ENCODE measurements around the gene HNRNPA1L2.
"Not testable (repeated sequence)": the region's sequence is repeated elsewhere in the genome, so short reads cannot be mapped to it uniquely, and the experiment has no call there.

Gene HNRNPA1L2

DNA sequence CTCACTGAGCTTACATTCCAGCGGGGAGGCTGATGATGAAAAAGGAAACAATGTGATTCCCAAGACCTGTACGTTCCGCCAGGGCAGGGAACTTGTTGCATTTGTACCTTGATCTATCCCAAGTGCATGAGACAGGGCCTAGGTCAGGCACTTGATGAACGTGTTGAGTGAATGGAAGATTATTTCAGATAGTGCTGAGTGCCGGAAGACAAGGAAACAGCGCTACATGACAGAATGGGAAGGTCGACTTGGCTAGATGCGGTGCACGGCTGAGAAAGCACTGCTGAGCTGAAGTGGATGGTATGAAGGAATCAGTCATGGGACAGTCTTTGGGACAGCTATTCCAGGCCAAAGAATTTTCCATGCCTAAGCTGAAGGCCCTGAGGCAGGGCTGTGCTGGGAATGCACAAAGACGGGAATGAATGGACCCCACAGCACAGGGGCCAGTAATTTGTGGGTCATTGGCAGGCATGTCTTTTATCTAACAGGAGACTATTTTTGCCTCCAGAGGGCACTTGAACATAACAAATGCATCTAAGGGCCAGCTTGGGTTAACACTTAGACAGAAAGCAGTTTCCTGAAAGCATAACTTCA, 33.1 kb upstream of the HNRNPA1L2 start:
- TF ChIP-seq, protein P1, sequence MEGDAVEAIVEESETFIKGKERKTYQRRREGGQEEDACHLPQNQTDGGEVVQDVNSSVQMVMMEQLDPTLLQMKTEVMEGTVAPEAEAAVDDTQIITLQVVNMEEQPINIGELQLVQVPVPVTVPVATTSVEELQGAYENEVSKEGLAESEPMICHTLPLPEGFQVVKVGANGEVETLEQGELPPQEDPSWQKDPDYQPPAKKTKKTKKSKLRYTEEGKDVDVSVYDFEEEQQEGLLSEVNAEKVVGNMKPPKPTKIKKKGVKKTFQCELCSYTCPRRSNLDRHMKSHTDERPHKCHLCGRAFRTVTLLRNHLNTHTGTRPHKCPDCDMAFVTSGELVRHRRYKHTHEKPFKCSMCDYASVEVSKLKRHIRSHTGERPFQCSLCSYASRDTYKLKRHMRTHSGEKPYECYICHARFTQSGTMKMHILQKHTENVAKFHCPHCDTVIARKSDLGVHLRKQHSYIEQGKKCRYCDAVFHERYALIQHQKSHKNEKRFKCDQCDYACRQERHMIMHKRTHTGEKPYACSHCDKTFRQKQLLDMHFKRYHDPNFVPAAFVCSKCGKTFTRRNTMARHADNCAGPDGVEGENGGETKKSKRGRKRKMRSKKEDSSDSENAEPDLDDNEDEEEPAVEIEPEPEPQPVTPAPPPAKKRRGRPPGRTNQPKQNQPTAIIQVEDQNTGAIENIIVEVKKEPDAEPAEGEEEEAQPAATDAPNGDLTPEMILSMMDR (IDR thresholded peaks at IDR 0.05; ENCODE audit: extremely low read depth, missing control alignments): peak; percentile 12
- peak; percentile 45 for DNase-seq (ENCODE audit: low spot score)

DNA sequence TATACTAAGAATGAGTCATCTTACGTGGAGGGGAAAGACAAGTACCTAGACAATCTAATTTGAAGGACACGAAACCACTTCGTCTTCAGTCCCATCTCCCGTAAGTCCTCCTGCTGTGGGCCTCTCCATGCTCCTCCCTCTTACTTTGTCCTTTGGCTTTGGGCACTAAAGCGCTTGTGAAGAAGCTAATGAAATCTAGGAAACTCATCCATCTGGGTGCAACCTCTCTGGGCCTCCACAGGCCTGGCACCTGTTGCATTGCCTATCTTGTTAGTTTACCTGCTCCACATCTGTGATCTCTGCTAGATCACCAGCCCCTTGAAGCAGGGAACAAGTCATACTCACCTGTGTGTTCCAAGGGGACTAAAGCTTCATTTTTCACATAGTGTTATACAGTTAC, 32.1 kb upstream of the HNRNPA1L2 start:
- DNase-seq (ENCODE audit: low spot score): not testable (repeated sequence)

- TF ChIP-seq, protein P1 (IDR thresholded peaks at IDR 0.05; ENCODE audit: extremely low read depth, missing control alignments): no peak
- DNase-seq (ENCODE audit: low spot score): no peak
Observed at GRCh38 chr13:52615134-52615801, 27.0 kb upstream of the HNRNPA1L2 start.

DNA sequence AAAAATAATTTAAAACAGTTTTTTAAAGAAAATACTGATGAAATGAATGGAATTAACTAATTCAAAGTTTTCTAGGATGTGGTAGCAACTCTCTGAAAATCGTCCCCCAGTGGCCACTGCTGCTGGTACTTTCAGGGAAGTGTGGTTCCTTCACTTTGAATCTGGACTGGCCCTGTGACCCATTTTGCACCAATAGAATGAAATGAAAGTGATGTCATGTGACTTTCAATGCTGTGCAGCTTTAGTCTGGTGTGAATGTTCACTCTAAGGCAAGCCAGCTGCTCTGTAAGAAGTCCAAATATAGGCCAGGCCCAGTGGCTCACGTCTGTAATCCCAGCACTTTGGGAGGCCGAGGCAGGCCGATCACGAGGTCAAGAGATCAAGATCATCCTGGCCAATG, 26.4 kb upstream of the HNRNPA1L2 start:
- peak; percentile 29 for DNase-seq (ENCODE audit: low spot score)
- TF ChIP-seq, protein P1 (IDR thresholded peaks at IDR 0.05; ENCODE audit: extremely low read depth, missing control alignments): no peak

GRCh38 chr13:52617070-52618060, 24.9 kb upstream of the HNRNPA1L2 start:
- TF ChIP-seq, protein P1 (IDR thresholded peaks at IDR 0.05; ENCODE audit: extremely low read depth, missing control alignments): no peak
- DNase-seq (ENCODE audit: low spot score): peak; percentile 81

DNA sequence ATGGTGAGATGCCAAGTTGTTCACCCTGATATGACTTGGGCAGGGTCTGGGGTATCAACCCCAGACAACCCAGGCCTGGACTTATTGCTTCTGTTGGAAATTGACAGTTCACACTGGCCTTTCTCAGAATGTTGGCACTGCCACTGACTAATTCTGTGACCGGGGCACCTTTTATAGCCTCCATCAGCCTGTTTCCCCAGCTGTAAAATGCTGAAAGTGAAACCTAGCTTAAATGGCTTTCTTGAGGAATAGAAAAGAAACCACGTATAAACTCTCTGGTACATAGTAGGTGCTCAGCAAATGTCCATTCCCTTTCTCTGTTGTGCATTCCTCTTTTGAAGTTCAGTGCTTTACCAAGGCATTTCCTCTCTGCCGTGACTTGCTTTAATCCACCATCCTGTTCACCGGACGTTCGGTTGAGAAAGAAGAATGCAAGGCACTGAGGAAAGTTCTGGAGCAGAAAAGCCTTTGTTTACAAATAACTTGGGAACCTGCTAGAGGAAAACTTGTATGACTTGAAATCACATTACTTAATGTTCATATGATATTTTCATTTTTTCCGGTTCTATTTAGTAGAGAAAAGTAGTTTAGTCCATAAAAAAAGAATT, 11.0 kb upstream of the HNRNPA1L2 start:
- DNase-seq (ENCODE audit: low spot score): not testable (repeated sequence)

GRCh38 chr13:52638666-52639328, 3.4 kb upstream of the HNRNPA1L2 start:
- no peak for DNase-seq (ENCODE audit: low spot score)
- TF ChIP-seq, protein P1 (IDR thresholded peaks at IDR 0.05; ENCODE audit: extremely low read depth, missing control alignments): no peak

Data from GM20000 (cell line).